Fibroblast of skin of right biceps (primary cell): ENCODE measurements around the gene SLC23A2.

Experiments
- DNase-seq: peaks from one replicate; pipeline ENCODE4 v3.0.0-alpha.2; 2013

The SLC23A2 gene

DNA sequence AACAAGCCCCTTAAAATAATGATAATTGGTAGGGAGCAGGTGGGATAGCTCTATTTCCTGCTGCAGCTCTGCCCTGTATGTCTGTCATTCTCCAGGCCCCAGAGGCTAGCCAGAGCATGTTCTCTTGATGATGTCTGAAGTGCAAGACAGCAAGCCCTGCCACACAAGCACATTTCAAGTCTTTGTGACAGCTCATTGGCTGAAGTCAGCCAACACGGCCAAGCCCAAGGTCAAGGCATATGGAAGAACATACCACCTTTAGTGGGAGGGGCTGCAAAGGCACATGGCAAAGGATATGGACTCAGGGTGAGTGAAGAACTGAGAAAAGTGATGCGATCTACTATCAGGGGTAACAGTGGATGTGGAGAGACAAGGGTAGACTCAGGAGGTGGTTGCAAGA lies 163.6 kb downstream of the SLC23A2 start:
- no peak for DNase-seq

- DNase-seq: no peak
These were observed 164.4 kb downstream of the SLC23A2 start for GRCh38 chr20:4836935-4837334.

- no peak for DNase-seq
These were observed 164.8 kb downstream of the SLC23A2 start for GRCh38 chr20:4836473-4836872.

GRCh38 chr20:4835244-4836177 lies 165.8 kb downstream of the SLC23A2 start:
- peak; percentile 17 for DNase-seq

DNA sequence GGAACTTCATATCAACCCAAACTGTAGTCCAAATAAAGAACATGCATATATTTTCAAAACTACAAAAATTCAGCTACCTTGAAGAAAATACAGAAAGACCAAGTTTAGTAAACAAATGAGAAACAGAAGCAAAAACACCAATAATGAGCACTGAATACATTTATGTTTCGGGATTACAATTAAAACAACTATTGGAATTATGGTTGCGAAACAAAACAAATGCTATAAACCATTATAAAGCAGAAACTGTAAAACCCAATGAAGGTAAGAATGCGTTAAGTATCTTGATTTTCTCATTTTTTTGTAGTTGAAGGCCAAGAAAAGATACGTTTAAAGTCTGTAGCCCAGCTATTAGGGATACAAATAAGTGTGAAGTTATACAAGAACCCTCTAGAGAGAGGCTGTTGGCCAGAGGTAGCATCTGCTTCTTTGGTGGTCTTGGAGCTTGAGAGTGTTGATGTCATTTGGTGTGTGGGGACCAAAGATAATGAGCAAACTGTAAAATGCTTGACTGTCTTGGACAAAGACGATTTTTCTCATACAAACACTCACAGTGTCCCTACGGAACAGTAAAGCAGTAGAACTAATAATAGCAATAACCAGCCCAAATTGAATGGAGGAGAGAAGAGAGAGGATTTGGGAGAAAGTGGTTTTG lies 168.1 kb downstream of the SLC23A2 start:
- DNase-seq: no peak

GRCh38 chr20:4832469-4832868 lies 168.8 kb downstream of the SLC23A2 start:
- DNase-seq: no peak

- DNase-seq: no peak
These were observed 170.6 kb downstream of the SLC23A2 start for GRCh38 chr20:4830696-4831095.

GRCh38 chr20:4830259-4830658 lies 171.1 kb downstream of the SLC23A2 start:
- DNase-seq: no peak

DNA sequence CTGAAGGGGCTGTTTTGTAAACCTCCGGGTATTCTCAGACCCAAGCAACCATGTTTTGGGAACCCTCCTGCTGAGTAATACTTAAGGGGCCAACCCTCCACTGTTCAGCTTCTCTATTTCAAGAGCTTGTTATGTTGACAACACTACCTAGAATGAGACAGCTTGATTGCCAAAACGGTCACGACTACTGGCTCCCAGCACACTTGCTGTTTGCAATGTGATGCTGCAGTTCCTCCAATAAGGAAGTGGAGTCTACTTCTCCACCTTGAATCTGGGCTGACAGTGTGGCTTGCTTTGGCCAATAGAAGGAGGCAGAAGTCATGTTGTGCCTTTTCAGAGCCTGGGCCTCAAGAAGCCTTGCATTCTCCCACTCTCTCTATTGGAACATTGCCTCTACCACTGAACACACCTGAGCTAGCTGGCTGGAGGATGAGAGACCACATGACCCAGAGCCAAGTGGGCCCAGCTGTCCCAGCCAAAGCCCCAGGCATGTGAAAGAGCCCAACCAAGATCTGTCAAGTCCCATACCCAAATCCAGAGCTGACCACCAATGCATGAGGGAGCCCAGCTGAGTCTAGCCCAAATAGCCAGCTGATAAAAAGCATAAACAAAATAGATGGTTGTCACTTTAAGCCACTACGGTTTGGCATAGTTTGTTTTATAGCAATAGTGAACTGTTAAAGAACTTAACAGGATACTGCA lies 171.6 kb downstream of the SLC23A2 start:
- DNase-seq: no peak

GRCh38 chr20:4828830-4829513 lies 172.3 kb downstream of the SLC23A2 start:
- DNase-seq: no peak

DNA sequence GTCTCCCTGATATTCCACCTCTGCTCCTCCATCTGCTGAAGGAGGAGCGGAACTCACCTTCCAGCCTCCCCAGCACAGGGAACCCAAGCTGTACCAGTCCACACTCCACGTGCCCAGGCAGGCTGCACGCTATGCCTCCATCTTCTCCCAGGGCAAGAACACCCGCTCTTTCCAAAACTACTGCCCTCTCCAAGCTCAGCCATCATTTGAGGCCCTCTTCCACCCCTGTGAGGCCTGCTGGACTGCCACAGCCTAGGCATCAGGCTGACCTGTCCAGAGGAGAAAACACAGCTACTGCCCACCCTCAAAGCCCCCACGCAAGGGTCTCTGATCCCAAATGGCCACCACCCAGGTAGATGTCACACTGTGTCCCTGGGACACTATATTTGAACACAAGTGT lies 179.7 kb downstream of the SLC23A2 start:
- no peak for DNase-seq

DNA sequence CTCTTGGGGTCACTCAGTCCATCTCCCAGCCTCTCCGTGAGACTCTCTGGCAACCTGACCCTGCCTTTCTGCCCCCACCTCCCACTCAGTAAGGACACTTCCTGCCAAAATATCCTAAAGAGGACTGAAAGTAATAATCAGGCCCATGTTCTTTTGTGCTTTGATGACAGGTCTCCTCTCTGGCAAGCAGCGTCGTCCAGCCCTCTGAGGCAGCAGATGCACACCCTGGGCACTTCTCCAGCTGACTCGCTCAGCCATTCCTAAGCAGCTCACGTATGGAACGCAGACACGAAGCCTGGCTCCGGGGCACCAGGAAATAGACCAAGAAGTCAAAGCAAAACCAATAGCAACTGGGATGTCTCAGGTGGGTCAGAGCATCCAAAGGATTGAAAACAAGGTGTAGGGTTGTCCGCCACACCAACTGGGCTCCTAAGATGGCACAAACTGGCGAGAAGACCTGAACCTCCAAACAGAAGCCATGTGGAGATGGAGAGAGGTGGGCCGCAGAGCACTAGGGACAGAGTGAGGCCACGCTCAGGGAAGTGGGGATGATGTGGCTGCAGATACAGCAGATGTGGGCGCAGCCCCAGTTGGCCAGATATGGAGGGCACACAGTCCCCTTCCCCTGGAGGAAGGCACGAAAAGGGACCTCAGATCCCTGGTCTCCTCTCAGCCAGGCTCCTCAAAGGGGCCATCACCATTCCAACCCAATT lies 180.3 kb downstream of the SLC23A2 start:
- peak; percentile 73 for DNase-seq

DNA sequence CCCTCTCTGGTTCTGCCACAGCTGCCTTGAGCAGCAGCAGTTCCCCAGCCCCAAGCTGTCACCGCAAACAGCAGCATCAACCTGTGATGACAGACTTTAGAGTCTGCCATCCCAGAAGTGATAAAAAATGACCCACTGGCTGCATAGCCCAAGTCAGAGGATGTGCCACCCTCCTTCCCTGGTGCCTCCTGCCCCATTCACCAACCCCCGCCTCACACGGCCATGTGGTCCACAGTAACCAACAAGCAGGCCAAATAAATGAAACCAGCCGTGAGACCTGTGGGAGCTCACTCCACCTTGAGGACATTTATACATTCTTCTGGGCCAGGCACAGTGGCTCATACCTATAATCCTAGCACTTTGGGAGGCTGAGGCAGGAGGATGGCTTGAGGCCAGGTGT lies 181.4 kb downstream of the SLC23A2 start:
- DNase-seq: no peak

DNA sequence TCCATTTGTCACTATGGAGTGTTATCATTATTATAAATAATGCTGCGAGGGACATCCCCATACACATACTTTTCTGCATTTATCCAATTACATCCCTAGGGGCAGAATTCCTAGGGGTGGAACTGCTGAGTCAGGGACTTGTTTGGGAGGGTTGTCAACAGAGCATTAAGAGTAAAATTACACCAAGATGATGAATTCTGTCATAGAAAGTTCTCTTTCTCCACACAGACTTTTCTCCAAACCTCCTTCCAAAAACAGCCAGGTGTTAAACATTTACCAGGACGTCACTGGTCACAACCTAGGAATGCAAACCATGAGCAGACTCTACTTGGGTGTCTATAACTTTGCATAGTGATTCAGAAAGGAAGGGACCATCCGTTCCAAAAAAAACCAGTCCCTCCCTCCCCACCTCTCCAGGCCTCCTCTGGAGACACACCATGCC lies 184.1 kb downstream of the SLC23A2 start:
- DNase-seq: peak; percentile 35

- no peak for DNase-seq
These were observed 185.7 kb downstream of the SLC23A2 start for GRCh38 chr20:4815628-4816027.

- DNase-seq: no peak
These were observed 186.5 kb downstream of the SLC23A2 start for GRCh38 chr20:4814696-4815252.

- no peak for DNase-seq
These were observed 187.2 kb downstream of the SLC23A2 start for GRCh38 chr20:4813863-4814695.

- no peak for DNase-seq
These were observed 188.0 kb downstream of the SLC23A2 start for GRCh38 chr20:4813076-4813862.

DNA sequence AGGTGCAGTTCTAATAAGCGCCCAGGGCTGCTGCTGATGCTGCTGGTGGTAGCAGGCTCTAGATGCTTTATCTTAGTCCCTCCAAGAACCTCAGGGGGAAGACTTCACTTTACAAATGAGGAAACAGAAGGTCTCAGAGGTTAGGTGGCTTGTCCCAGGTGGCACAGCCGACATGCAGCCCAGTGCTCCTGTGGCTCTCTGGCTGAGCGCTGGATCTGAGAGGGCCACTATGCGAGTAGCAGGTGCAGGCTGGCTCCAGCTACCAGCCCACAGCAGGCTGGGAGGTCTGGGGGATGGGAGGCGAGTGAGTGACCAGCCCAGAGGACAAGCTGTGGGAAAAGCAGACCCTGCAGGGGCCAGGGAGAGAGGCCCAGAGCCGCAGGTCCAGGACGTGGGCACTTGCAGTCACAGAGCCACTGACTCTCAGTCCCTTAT lies 188.7 kb downstream of the SLC23A2 start:
- DNase-seq: no peak

DNA sequence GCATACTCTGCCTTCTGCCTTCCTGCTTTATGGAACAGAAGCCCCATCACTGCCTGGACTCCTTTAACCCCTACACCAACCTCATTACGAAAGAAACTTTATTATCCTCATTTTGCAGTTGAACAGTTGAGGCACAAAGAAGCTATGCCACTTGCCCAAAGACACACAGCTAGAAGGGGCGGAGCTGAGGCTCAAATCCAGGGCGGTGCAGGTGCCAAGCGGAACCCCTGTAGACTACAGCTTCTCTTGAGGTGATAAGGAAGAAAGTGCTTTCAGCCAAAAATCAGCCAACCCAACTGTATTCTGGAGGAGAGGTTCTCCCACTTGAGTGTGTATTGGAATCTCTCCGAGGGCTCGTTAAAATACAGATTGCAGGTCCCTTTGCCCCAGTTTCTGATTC lies 189.1 kb downstream of the SLC23A2 start:
- DNase-seq: no peak
